Measurements from ENCODE around the gene HS3ST4. TPM values are rescaled to one million over a fixed set of nuclear protein-coding genes. Genes with fewer than 3 reads are reported as not detected.

The HS3ST4 gene
- total RNA-seq, 2 donors from 2014 or later, result 4.7 to 5.0 TPM

DNA sequence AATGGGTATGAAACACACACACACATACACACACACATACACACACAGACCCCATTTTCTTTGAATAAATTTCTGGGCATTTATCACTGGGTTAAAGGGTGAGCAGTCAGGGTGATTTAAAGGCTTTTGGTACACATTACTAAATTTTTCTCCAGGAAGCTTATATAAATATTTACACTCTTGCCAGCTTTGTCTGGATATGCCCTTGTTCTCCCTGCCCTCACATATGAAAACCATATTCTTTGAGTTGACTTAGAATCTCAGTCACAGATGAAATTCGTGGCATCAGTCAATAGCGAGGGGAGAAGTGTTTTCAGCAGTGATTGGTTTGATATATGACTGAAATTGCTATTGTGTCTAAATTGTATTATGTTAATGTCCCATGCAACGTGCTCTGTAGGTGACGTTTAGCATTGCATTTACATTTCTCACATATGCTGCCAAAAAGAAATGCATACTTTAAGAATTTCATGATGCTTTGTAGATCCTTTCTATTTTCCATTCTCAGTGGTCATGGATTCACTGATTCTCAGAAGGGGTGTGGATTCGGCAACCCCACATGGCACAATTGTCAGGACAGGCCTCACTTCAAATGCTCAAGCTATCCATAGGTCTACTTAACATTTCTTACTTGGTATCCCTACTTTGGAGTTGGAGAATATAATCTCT lies 34.8 kb downstream of the HS3ST4 start:
- no peak for DNase-seq
- Histone ChIP-seq H3K4me1 (ENCODE audit: control insufficient read depth, insufficient read depth, low read length) (no peaks in the 10 kb centered on the region), H3K4me3 (ENCODE audit: low read length) (no peak overlapping the region), H3K27ac (ENCODE audit: low read depth, low read length) (no peak overlapping the region), H3K36me3 (ENCODE audit: control insufficient read depth, insufficient read depth, low read length) (no peaks in the 10 kb centered on the region), H3K27me3 (ENCODE audit: control insufficient read depth, insufficient read depth, low read length, poor library complexity, severe bottlenecking) (no peaks in the 10 kb centered on the region), H3K9me3 (ENCODE audit: control insufficient read depth, low read length) (no peaks in the 10 kb centered on the region), H3K9ac (ENCODE audit: extremely low read depth, low read length, poor library complexity, severe bottlenecking) (no peak overlapping the region)
- no peaks in the 10 kb centered on the region for H3K4me1 Mint-ChIP-seq
- no peak for TF ChIP-seq CTCF (conservative IDR thresholded peaks at IDR 0.05)
- WGBS, 2 experiments (ENCODE audit: insufficient coverage in 1 of 2, insufficient read length in 1 of 2), result 71 to 100% methylated on average over 2 to 5 of the region's 5 CpGs
- peaks cover 2% of the 10 kb centered on the region for H3K27me3 Mint-ChIP-seq (ENCODE audit: insufficient read depth)
- no peaks in the 10 kb centered on the region for H3K36me3 Mint-ChIP-seq (ENCODE audit: low read depth)
- no peak overlapping the region for H3K4me3 Mint-ChIP-seq
- no peaks in the 10 kb centered on the region for H3K9me3 Mint-ChIP-seq
- no peak overlapping the region for H3K27ac Mint-ChIP-seq

DNA sequence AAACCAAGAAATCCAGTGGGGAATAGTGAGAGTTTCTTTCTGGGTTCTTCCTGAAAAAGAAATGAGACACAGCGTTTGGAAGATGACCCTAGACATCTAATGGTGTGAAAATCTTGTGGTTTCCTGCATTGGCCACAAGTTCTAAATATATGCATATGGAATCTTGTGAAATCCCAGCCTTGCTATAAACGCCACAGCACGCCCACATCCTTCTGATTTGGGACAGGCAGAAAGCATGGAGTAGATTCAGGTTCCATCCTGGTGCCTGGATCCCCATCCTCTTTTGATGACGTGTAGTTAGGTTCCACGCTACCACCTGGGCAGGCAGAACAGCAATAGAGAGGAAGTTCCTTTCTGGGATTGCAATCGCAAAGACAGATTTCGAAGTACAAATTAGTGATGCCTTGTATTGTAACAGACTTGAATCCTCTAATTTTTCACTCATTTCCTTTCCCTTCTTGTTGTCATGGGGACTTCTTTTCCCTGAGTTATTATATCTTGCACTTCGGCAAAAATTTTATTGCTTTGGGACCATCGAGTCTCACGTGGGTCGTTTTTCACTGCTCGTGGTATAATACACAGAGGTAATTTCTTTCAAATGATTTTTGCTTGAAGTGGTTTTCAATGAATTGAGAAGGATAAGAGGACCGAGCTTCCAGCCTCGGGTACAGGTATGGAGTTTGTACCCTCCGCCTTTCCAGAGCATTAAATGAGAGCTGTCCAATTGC lies 37.6 kb downstream of the HS3ST4 start:
- no peaks in the 10 kb centered on the region for H3K4me1 ChIP-seq (ENCODE audit: control insufficient read depth, insufficient read depth, low read length)
- H3K27me3 Mint-ChIP-seq (ENCODE audit: insufficient read depth), result peaks cover 2% of the 10 kb centered on the region
- no peaks in the 10 kb centered on the region for H3K27me3 ChIP-seq (ENCODE audit: control insufficient read depth, insufficient read depth, low read length, poor library complexity, severe bottlenecking)
- H3K4me3 Mint-ChIP-seq, result no peak overlapping the region
- DNase-seq, result no peak
- H3K9me3 Mint-ChIP-seq, result no peaks in the 10 kb centered on the region
- no peak overlapping the region for H3K9ac ChIP-seq (ENCODE audit: extremely low read depth, low read length, poor library complexity, severe bottlenecking)
- no peaks in the 10 kb centered on the region for H3K36me3 Mint-ChIP-seq (ENCODE audit: low read depth)
- H3K4me3 ChIP-seq (ENCODE audit: low read length), result no peak overlapping the region
- no peaks in the 10 kb centered on the region for H3K9me3 ChIP-seq (ENCODE audit: control insufficient read depth, low read length)
- no peaks in the 10 kb centered on the region for H3K36me3 ChIP-seq (ENCODE audit: control insufficient read depth, insufficient read depth, low read length)
- H3K4me1 Mint-ChIP-seq, result no peaks in the 10 kb centered on the region
- no peak overlapping the region for H3K27ac Mint-ChIP-seq
- no peak overlapping the region for H3K27ac ChIP-seq (ENCODE audit: low read depth, low read length)
- TF ChIP-seq CTCF (conservative IDR thresholded peaks at IDR 0.05), result no peak
- 90 to 94% methylated on average over 14 to 15 of the region's 15 CpGs for WGBS, 2 experiments (ENCODE audit: insufficient coverage in 1 of 2, insufficient read length in 1 of 2)

DNA sequence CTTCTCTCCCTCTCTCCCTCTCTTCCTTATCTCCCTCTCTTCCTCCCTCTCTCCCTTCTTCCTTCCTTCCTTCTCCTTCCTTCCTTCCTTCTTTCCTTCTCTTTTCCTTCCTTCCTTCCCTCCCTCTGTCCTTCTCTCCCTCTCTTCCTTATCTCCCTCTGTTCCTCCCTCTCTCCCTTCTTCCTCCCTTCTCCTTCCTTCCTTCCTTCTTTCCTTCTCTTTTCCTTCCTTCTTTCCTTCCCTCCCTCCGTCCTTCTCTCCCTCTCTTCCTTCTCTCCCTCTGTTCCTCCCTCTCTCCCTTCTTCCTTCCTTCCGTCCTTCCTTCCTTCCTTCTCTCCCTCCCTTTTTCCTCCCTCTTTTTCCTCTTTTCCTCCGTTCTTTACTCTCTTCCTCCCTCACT lies 38.6 kb downstream of the HS3ST4 start:
- Mint-ChIP-seq H3K9me3 (no peaks in the 10 kb centered on the region), H3K4me1 (no peaks in the 10 kb centered on the region), H3K27ac (no peak overlapping the region), H3K36me3 (ENCODE audit: low read depth) (no peaks in the 10 kb centered on the region), H3K27me3 (ENCODE audit: insufficient read depth) (peaks cover 2% of the 10 kb centered on the region), H3K4me3 (no peak overlapping the region)
- H3K9me3 ChIP-seq (ENCODE audit: control insufficient read depth, low read length), result no peaks in the 10 kb centered on the region
- H3K27me3 ChIP-seq (ENCODE audit: control insufficient read depth, insufficient read depth, low read length, poor library complexity, severe bottlenecking), result no peaks in the 10 kb centered on the region
- no peaks in the 10 kb centered on the region for H3K36me3 ChIP-seq (ENCODE audit: control insufficient read depth, insufficient read depth, low read length)
- WGBS, 2 experiments (ENCODE audit: insufficient coverage in 1 of 2, insufficient read length in 1 of 2), result 84 to 97% methylated on average over 3 of the region's 3 CpGs
- no peaks in the 10 kb centered on the region for H3K4me1 ChIP-seq (ENCODE audit: control insufficient read depth, insufficient read depth, low read length)
- DNase-seq, result no peak
- no peak overlapping the region for H3K27ac ChIP-seq (ENCODE audit: low read depth, low read length)
- no peak for TF ChIP-seq CTCF (conservative IDR thresholded peaks at IDR 0.05)
- H3K9ac ChIP-seq (ENCODE audit: extremely low read depth, low read length, poor library complexity, severe bottlenecking), result no peak overlapping the region
- H3K4me3 ChIP-seq (ENCODE audit: low read length), result no peak overlapping the region
